Inferior parietal cortex (tissue), 1 donor: ENCODE measurements around the gene SNAI3.
"Not testable (repeated sequence)": the region's sequence is repeated elsewhere in the genome, so short reads cannot be mapped to it uniquely, and the experiment has no call there.

Source experiments
- DNase-seq: peaks from one replicate; pipeline ENCODE4 v3.0.0-alpha.2; 2016; ENCODE audit errors: extremely low spot score

SNAI3 gene

GRCh38 chr16:88669980-88670379, 16.3 kb downstream of the SNAI3 start:
- DNase-seq: no peak

- DNase-seq: not testable (repeated sequence)
These were observed 16.8 kb downstream of the SNAI3 start for GRCh38 chr16:88669493-88669892.

- DNase-seq: no peak
These were observed 18.8 kb downstream of the SNAI3 start for GRCh38 chr16:88667461-88667860.

- DNase-seq: no peak
These were observed 20.7 kb downstream of the SNAI3 start for GRCh38 chr16:88665570-88665969.

- no peak for DNase-seq
These were observed 21.2 kb downstream of the SNAI3 start for GRCh38 chr16:88665148-88665547.

GRCh38 chr16:88662843-88663606, 23.3 kb downstream of the SNAI3 start, which contains the start of gene MVD:
Gene MVD, minus strand, starts transcription at chr16:88663091. Its CDS starts 11 bp downstream, at chr16:88663080.
- peak; percentile 98 for DNase-seq

- no peak for DNase-seq
These were observed 24.0 kb downstream of the SNAI3 start for GRCh38 chr16:88662222-88662842.

GRCh38 chr16:88661468-88661867, 24.8 kb downstream of the SNAI3 start:
- DNase-seq: no peak

GRCh38 chr16:88659160-88659559, 27.1 kb downstream of the SNAI3 start:
- DNase-seq: no peak

GRCh38 chr16:88658714-88659113, 27.6 kb downstream of the SNAI3 start:
- DNase-seq: no peak

GRCh38 chr16:88657371-88657770, 28.9 kb downstream of the SNAI3 start:
- no peak for DNase-seq

- DNase-seq: no peak
These were observed 29.9 kb downstream of the SNAI3 start for GRCh38 chr16:88656291-88656980.

GRCh38 chr16:88655733-88656281, 30.5 kb downstream of the SNAI3 start:
- no peak for DNase-seq

- no peak for DNase-seq
These were observed 31.1 kb downstream of the SNAI3 start for GRCh38 chr16:88655053-88655732.

- DNase-seq: no peak
These were observed 31.8 kb downstream of the SNAI3 start for GRCh38 chr16:88654363-88655052.

- DNase-seq: no peak
These were observed 32.5 kb downstream of the SNAI3 start for GRCh38 chr16:88653596-88654362.

GRCh38 chr16:88653101-88653500, 33.2 kb downstream of the SNAI3 start:
- DNase-seq: no peak

GRCh38 chr16:88652762-88653063, 33.6 kb downstream of the SNAI3 start:
- DNase-seq: no peak

- DNase-seq: no peak
These were observed 34.1 kb downstream of the SNAI3 start for GRCh38 chr16:88651989-88652761.
